Measurements from ENCODE around the gene ENPEP.
A peak's percentile ranks its signal among the peaks of the same experiment; 100 is the strongest.
"Not testable (repeated sequence)": the region's sequence is repeated elsewhere in the genome, so short reads cannot be mapped to it uniquely, and the experiment has no call there.

The ENPEP gene

GRCh38 chr4:110475881-110476818 is at the start of gene ENPEP:
ENPEP (plus strand) TSS chr4:110476155; CDS start chr4:110476415, 260 bp downstream.
- DNase-seq: no peak

DNA sequence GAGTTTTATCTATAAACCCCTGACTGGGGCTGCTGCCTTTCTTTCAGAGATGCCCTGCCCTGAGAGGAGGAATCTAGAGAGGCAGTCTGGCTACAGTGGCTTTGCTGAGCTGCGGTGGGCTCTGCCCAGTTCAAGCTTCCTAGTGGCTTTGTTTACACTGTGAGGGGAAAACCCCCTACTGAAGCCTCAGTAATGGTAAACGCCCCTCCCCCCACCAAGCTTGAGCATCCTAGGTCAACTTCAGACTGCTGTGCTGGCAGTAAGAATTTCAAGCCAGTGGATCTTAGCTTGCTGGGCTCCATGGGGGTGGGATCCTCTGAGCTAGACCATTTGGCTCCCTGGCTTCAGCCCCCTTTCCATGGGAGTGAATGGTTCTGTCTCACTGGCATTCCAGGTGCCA is 44.1 kb upstream of the ENPEP start:
- not testable (repeated sequence) for DNase-seq

GRCh38 chr4:110437292-110437691 is 38.7 kb upstream of the ENPEP start:
- not testable (repeated sequence) for DNase-seq

- not testable (repeated sequence) for DNase-seq
These were observed 36.7 kb upstream of the ENPEP start for GRCh38 chr4:110439209-110439608.

GRCh38 chr4:110442309-110442708 is 33.6 kb upstream of the ENPEP start:
- peak in 2 of 3 donors; percentile 5 to 18 for DNase-seq

- DNase-seq: no peak
These were observed 33.2 kb upstream of the ENPEP start for GRCh38 chr4:110442788-110443187.

DNA sequence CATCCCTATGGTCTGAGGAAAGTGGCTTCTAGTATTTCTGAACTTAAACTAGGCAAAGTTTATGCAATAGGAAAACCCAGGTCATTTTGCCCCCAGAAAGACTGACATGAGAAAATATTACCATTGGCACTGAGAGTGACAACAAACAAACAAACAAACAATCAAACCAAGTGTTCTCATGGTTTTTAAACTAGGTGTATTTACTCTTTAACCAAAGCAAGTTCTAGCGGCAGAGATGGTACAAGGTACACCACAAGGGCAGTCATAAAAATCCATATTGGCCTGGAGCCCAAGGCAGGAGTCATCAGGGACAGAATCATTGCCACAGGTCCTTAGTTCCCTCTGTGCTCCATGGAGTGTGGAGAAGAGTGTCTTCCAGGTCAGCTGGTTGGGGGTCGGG is 26.0 kb upstream of the ENPEP start:
- DNase-seq: no peak

DNA sequence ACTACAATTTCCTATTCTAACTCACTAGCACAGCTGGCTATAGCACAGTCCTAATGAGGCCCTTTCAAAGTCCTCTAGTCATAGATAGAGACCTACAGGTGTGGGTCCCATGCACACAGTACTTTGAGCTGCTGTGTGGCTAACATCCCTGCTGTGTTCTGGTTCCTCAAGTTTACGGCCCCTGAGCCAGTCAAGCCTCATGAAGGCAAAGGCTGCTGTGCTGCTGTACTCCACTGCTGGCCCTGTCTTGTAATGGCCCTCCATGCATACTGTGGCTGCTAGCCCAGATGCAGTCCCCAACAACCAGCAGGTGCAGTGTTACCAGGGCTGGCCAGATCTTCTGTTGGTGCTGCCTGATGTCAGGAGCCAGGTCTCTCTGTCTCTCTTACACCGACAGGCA is 23.4 kb upstream of the ENPEP start:
- DNase-seq: no peak

DNA sequence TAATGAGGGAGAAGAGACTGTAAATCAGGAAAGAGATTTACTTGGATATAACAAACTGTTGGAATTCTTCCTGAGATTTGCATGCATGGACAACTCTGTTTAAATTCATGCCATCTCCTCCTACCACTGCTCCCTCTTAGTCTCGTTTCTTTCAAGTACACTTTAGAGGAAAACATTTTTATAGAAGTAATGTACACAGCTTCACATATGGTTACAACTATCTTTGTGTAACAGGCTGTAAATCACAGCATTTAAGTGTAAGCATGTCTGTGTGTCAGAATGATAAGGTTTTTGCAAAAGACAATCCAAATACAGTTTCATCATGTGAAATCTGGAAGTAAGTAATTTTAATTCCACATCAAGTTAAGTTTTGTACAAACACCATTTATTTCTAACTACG is 21.5 kb upstream of the ENPEP start:
- DNase-seq: no peak

DNA sequence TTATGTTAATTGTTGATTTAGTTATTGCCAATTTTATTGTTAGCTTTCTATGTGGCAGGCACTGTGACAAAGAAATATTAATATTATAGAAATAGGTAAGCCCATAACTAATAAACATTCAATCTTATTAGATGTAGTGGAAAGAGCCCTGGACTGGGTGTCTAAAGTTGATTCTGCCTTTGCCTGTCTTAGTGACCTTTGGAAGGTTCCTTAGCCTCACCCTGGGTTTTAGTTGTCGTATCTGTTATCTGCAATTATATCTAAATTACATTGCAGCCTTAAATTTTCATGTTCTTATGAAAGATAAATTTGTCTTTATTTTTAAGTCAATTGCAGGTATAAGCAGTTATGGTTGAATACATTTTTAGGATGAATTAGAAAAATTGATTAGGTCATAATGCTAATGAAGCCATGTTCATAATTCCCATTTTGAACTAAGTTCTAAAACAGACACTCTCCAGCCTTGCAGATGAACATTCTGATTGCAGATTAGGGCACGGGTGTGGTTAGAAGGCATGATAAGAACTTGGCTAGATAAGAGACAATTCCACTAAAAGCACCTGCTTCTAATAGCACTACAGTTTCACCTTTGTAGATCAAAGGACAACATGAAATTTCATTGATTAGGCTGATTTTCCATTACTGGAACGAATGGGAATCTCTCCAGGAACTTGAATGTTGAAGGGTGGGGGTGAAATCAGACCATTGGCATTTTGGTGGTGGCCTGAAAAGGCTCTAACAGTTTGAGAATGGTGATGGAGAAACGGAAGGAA is 17.3 kb upstream of the ENPEP start:
- no peak for DNase-seq

DNA sequence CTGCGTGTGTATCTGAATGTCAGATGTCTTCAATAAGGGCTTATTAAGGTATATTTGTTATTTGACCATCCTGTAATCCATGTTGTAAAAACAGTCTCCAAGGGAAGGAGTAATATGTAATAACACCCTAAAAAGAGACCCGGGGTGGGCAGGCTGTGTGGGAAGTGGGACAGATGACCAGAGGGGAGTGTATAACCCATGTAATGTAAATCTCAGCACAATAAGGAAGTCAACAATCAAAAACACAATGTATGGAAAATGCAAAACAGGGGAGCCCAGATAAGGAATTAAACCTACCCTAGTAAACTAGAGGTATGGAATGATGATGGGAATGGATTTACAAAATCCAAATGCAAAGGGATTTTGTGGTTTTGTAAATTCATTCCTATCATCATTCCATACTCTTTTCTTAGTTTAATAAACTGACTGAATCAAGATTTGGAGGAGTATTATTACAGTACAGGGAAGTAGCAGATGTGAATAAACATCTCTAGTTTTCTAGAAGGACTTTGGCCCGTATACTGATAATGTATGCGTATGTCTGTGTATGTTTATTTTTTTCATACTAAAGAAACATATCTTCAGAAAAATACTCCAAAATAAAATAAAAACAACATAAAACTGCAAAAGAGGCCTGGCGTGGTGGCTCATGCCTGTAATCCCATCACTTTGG is 15.7 kb upstream of the ENPEP start:
- no peak for DNase-seq

GRCh38 chr4:110467400-110467799 is 8.6 kb upstream of the ENPEP start:
- DNase-seq: no peak

DNA sequence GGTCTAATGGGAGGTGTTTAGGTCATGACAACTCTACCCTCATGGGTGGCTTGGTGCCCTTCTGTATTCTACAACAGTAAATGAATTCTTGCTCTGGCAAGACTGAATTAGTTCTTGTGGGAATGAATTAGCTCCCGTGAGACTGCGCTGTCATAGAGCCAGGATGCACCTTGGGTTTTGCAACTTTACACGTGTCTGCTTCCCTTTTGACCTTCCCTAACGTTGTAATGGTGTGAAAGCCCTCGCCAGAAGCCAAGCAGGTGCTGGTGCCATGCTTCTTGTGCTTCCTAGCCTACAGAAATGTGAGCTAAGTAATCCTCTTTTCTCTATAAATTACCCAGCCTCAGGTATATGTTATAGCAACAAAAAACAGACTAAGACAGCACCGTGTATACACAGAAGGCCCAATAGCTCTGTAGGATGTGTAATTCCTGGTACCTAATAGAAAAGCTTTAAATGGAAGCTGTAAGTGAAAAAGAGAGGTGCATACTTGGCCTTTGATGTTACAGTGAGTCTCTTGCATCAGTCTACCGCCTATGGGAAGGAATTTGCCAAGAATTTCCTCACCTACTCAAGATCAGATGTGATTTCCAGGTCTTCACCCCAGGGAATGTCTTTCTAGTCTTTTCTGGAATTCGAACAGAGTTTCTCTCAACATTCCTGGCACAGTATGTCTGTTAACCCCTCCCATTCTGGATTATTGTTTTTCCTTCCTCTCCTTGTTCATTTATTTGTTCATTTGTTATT is 3.2 kb upstream of the ENPEP start:
- DNase-seq: no peak

DNA sequence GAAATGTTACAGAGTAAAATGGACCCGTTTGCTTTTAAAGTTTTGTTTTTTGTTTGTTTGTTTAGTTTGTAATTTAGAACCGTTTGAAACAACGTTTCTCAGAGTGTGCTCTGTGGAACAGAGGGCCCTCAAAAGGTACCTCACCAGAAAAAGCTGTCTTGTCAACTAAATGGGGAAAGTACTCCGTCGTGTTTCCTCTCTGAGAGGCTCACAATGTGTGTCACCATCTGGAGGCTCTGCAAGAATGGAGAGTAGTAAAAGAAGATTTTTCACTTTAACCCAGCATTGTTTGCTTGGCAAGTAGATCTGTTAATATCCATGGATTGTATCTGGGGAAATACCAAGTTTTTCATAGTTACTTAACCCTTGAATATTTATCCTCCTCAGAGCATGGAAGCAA is 1.5 kb upstream of the ENPEP start:
- DNase-seq: no peak

DNA sequence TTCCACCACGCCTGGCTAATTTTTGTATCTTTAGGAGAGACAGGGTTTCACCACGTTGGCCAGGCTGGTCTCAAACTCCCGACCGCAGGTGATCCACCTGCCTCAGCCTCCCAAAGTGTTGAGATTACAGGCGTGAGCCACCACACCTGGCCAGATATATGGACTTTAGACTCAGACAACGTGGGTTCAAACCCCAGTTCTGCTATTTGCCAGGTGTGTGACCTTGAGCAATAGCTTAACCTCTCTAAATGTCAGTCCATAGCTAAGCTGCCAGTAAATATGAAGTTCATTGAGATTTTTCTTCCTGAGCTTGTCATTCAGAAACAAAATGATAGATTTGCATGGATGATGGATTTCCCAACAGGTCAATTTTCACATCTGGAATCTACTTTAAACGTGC is 875 bp upstream of the ENPEP start:
- DNase-seq: not testable (repeated sequence)

- no peak for DNase-seq
These were observed 1.9 kb downstream of the ENPEP start for GRCh38 chr4:110477836-110478235.

DNA sequence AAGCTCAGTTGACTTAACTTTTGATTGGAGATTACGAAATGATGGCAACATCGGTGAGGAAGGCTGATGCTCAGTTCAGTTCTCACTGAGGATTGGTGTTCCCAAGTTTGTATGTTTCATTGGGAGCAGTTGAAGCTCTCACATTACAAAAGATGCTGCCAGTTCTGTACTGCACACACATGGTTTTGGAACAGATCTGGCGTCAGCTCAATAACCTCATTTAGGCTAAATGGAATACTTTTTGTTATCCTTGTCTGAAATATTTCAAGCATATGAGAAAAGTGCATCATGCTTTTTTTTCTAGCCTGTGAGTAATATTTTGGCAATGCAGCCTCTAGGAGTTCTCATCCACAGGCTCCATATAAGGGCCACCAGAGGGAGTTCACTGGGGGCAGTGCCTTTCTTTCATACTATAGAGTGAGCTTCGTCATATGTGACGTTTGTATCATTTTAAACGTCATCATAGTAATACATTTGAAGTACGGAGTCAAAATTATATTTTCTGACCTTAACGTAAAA is 4.1 kb downstream of the ENPEP start:
- DNase-seq: no peak

GRCh38 chr4:110480746-110481271 is 4.9 kb downstream of the ENPEP start:
- DNase-seq: no peak

- DNase-seq: no peak
These were observed 7.6 kb downstream of the ENPEP start for GRCh38 chr4:110483516-110483915.

- DNase-seq: peak; percentile 73 to 88 (median 88)
These were observed 8.1 kb downstream of the ENPEP start for GRCh38 chr4:110484029-110484428.

DNA sequence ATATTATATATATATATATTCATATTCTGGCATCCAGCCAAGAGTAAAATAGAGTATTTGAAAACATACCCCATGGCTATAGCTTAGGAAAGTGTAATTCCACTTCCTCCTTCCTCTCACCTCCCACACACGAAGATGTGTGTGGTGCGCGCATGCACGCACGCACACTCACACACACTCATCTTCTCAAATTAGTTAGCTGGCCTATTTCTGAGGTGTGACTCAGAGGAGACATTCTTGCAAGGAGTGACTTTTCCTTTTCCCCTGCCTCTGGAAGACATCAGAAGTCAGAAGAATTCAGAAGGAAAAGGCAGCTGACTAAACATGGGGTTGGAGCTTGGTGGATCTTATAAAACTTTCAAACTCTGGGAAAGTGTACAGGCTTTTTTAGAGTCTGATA is 8.8 kb downstream of the ENPEP start:
- DNase-seq: peak; percentile 57 to 85 (median 78)

GRCh38 chr4:110485452-110485851 is 9.5 kb downstream of the ENPEP start:
- DNase-seq: no peak

All from suppressor macrophage treated with lipopolysaccharide for 1 hour (primary cell).